Measurements from ENCODE around the gene KHK.
A peak's percentile ranks its signal among the peaks of the same experiment; 100 is the strongest.

KHK gene

GRCh38 chr2:27086724-27087593, at the start of gene KHK:
TSS of gene KHK (plus strand) at chr2:27086772. CDS start at chr2:27087260, 488 bp downstream.
- Histone ChIP-seq H3K4me3 (ENCODE audit: low read depth in 1 of 5, low read length in 5 of 5) (peak within 1 kb of the TSS; percentile 75 to 87 (median 79)), H3K27me3 (ENCODE audit: control insufficient read depth in 5 of 5, insufficient read depth in 4 of 5, low read length in 5 of 5) (no peaks in the 10 kb centered on the region), H3K36me3 (ENCODE audit: control insufficient read depth in 5 of 5, insufficient read depth in 5 of 5, low read length in 5 of 5) (no peaks in the 10 kb centered on the region), H3K9ac (ENCODE audit: low read length in 5 of 5) (peak within 1 kb of the TSS in 4 of 5 donors; percentile 72 to 84 (median 78)), H3K27ac (ENCODE audit: low read depth, low read length) (peak within 1 kb of the TSS; percentile 79), H3K9me3 (ENCODE audit: control insufficient read depth in 5 of 5, low read length in 5 of 5) (no peaks in the 10 kb centered on the region), H3K4me1 (ENCODE audit: control insufficient read depth in 5 of 5, insufficient read depth in 5 of 5, low read length in 5 of 5) (peaks cover 2 to 30% (median 24%) of the 10 kb centered on the region in 5 donors)

DNA sequence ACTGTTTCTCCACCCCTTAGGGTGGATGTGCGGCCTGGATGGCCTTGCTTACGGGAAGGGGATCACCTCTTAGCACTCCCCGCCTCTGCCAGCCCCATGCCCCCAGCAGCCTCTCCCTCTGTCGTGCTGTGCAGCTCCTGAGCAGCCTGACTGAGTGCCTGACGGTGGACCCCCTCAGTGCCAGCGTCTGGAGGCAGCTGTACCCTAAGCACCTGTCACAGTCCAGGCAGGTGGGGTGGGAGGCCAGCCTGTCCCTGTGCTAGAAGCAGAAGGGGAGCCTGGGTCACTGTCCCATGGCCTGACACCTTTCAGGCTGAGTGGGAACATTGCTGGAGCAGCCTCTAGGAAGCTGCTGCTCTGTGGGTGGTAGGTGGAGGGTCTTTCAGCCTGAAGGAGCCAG, 48.6 kb upstream of the KHK start:
- H3K4me1 ChIP-seq (ENCODE audit: control insufficient read depth in 5 of 5, insufficient read depth in 5 of 5, low read length in 5 of 5) = peaks cover 2 to 28% (median 25%) of the 10 kb centered on the region in 5 donors
- H3K9ac ChIP-seq (ENCODE audit: low read length in 5 of 5) = no peak overlapping the region
- H3K27me3 ChIP-seq (ENCODE audit: control insufficient read depth in 5 of 5, insufficient read depth in 4 of 5, low read length in 5 of 5) = no peaks in the 10 kb centered on the region
- no peaks in the 10 kb centered on the region for H3K9me3 ChIP-seq (ENCODE audit: control insufficient read depth in 5 of 5, low read length in 5 of 5)
- no peak overlapping the region for H3K27ac ChIP-seq (ENCODE audit: low read depth, low read length)
- H3K4me3 ChIP-seq (ENCODE audit: low read depth in 1 of 5, low read length in 5 of 5) = no peak overlapping the region
- peaks cover 0 to 72% (median 67%) of the 10 kb centered on the region in 5 donors for H3K36me3 ChIP-seq (ENCODE audit: control insufficient read depth in 5 of 5, insufficient read depth in 5 of 5, low read length in 5 of 5)

DNA sequence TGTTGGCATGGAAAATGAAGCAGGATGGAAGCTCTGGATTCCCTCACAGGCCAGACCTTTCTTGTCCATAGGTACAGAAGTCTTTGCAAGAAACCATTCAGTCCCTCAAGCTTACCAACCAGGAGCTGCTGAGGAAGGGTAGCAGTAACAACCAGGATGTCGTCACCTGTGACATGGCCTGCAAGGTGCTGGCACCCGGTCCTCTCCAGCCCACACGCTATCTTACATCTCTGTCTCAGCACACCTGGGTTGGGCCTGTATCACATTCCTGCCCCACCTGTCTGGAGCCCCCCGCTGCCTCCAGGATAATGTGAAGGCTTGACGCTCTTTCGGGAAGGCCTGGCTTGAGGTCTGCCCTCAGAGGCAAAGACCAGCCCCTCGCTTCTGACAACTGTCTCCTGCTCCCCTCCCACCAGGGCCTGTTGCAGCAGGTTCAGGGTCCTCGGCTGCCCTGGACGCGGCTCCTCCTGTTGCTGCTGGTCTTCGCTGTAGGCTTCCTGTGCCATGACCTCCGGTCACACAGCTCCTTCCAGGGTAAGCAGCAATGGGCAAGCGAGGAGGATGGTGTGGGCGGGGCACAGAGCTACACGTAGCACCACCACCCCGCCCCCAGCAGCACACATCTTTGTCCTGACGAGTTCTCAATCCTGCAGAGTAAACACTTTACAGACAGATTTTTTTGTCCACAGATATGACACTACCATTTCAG, 47.8 kb upstream of the KHK start:
- Histone ChIP-seq H3K36me3 (ENCODE audit: control insufficient read depth in 5 of 5, insufficient read depth in 5 of 5, low read length in 5 of 5) (peaks cover 0 to 72% (median 67%) of the 10 kb centered on the region in 5 donors), H3K4me3 (ENCODE audit: low read depth in 1 of 5, low read length in 5 of 5) (no peak overlapping the region), H3K4me1 (ENCODE audit: control insufficient read depth in 5 of 5, insufficient read depth in 5 of 5, low read length in 5 of 5) (peaks cover 2 to 20% (median 17%) of the 10 kb centered on the region in 5 donors), H3K27me3 (ENCODE audit: control insufficient read depth in 5 of 5, insufficient read depth in 4 of 5, low read length in 5 of 5) (no peaks in the 10 kb centered on the region), H3K27ac (ENCODE audit: low read depth, low read length) (no peak overlapping the region), H3K9ac (ENCODE audit: low read length in 5 of 5) (no peak overlapping the region), H3K9me3 (ENCODE audit: control insufficient read depth in 5 of 5, low read length in 5 of 5) (no peaks in the 10 kb centered on the region)

DNA sequence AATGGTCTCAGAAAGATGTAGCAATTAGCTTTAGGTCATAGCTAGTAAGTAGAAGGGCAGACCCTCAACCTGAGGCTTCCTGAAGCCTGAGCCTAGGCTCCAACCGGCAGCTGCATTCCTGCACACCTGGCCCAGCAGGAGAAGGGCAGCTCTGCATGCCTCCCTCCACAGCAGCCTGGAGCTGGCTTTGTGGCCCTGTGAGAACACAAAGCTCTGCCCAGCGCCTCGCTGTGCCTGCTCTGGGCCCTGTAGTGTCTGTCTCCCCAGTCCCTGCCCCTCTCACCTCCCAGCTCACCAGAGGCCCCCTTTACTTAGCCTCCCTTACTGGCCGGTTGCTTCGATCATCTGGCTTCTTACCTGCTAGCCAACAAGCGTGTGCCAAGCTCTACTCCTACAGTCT, 47.1 kb upstream of the KHK start:
- H3K9ac ChIP-seq (ENCODE audit: low read length in 5 of 5) = no peak overlapping the region
- H3K9me3 ChIP-seq (ENCODE audit: control insufficient read depth in 5 of 5, low read length in 5 of 5) = no peaks in the 10 kb centered on the region
- no peak overlapping the region for H3K27ac ChIP-seq (ENCODE audit: low read depth, low read length)
- H3K4me1 ChIP-seq (ENCODE audit: control insufficient read depth in 5 of 5, insufficient read depth in 5 of 5, low read length in 5 of 5) = peaks cover 0 to 13% (median 11%) of the 10 kb centered on the region in 5 donors
- H3K36me3 ChIP-seq (ENCODE audit: control insufficient read depth in 5 of 5, insufficient read depth in 5 of 5, low read length in 5 of 5) = peaks cover 0 to 72% (median 67%) of the 10 kb centered on the region in 5 donors
- H3K4me3 ChIP-seq (ENCODE audit: low read depth in 1 of 5, low read length in 5 of 5) = no peak overlapping the region
- H3K27me3 ChIP-seq (ENCODE audit: control insufficient read depth in 5 of 5, insufficient read depth in 4 of 5, low read length in 5 of 5) = no peaks in the 10 kb centered on the region

- peaks cover 0 to 9% (median 7%) of the 10 kb centered on the region in 5 donors for H3K4me1 ChIP-seq (ENCODE audit: control insufficient read depth in 5 of 5, insufficient read depth in 5 of 5, low read length in 5 of 5)
- H3K27ac ChIP-seq (ENCODE audit: low read depth, low read length) = no peak overlapping the region
- H3K4me3 ChIP-seq (ENCODE audit: low read depth in 1 of 5, low read length in 5 of 5) = no peak overlapping the region
- H3K36me3 ChIP-seq (ENCODE audit: control insufficient read depth in 5 of 5, insufficient read depth in 5 of 5, low read length in 5 of 5) = peaks cover 0 to 70% (median 67%) of the 10 kb centered on the region in 5 donors
- no peaks in the 10 kb centered on the region for H3K27me3 ChIP-seq (ENCODE audit: control insufficient read depth in 5 of 5, insufficient read depth in 4 of 5, low read length in 5 of 5)
- no peaks in the 10 kb centered on the region for H3K9me3 ChIP-seq (ENCODE audit: control insufficient read depth in 5 of 5, low read length in 5 of 5)
- H3K9ac ChIP-seq (ENCODE audit: low read length in 5 of 5) = no peak overlapping the region
Observed at GRCh38 chr2:27039871-27040270, 46.7 kb upstream of the KHK start.

DNA sequence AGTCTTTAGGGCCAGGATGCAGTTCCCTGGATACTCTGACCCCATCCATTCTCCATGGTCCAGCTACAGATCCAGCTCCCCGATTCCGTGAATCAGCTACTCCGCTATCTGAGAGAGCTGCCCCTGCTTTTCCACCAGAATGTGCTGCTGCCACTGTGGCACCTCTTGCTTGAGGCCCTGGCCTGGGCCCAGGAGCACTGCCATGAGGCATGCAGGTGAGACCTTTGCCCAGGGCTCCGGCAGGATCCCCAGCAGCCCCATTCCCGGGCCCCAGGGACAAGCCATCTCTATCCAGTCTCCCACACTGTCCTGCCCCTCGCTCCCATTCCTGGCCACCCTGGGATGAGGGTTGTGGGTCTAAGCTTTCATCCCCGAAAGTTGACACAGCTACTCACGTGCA, 46.3 kb upstream of the KHK start:
- H3K9ac ChIP-seq (ENCODE audit: low read length in 5 of 5) = no peak overlapping the region
- H3K27me3 ChIP-seq (ENCODE audit: control insufficient read depth in 5 of 5, insufficient read depth in 4 of 5, low read length in 5 of 5) = no peaks in the 10 kb centered on the region
- peaks cover 0 to 5% (median 3%) of the 10 kb centered on the region in 5 donors for H3K4me1 ChIP-seq (ENCODE audit: control insufficient read depth in 5 of 5, insufficient read depth in 5 of 5, low read length in 5 of 5)
- H3K27ac ChIP-seq (ENCODE audit: low read depth, low read length) = no peak overlapping the region
- peaks cover 0 to 65% (median 64%) of the 10 kb centered on the region in 5 donors for H3K36me3 ChIP-seq (ENCODE audit: control insufficient read depth in 5 of 5, insufficient read depth in 5 of 5, low read length in 5 of 5)
- H3K4me3 ChIP-seq (ENCODE audit: low read depth in 1 of 5, low read length in 5 of 5) = no peak overlapping the region
- no peaks in the 10 kb centered on the region for H3K9me3 ChIP-seq (ENCODE audit: control insufficient read depth in 5 of 5, low read length in 5 of 5)

GRCh38 chr2:27041752-27042151, 44.8 kb upstream of the KHK start:
- Histone ChIP-seq H3K4me3 (ENCODE audit: low read depth in 1 of 5, low read length in 5 of 5) (no peak overlapping the region), H3K27me3 (ENCODE audit: control insufficient read depth in 5 of 5, insufficient read depth in 4 of 5, low read length in 5 of 5) (no peaks in the 10 kb centered on the region), H3K4me1 (ENCODE audit: control insufficient read depth in 5 of 5, insufficient read depth in 5 of 5, low read length in 5 of 5) (no peaks in the 10 kb centered on the region), H3K27ac (ENCODE audit: low read depth, low read length) (no peak overlapping the region), H3K36me3 (ENCODE audit: control insufficient read depth in 5 of 5, insufficient read depth in 5 of 5, low read length in 5 of 5) (peaks cover 0 to 51% (median 49%) of the 10 kb centered on the region in 5 donors), H3K9ac (ENCODE audit: low read length in 5 of 5) (no peak overlapping the region), H3K9me3 (ENCODE audit: control insufficient read depth in 5 of 5, low read length in 5 of 5) (no peaks in the 10 kb centered on the region)

GRCh38 chr2:27042159-27042661, 44.4 kb upstream of the KHK start:
- Histone ChIP-seq H3K9ac (ENCODE audit: low read length in 5 of 5) (no peak overlapping the region), H3K27ac (ENCODE audit: low read depth, low read length) (no peak overlapping the region), H3K36me3 (ENCODE audit: control insufficient read depth in 5 of 5, insufficient read depth in 5 of 5, low read length in 5 of 5) (peaks cover 0 to 46% (median 44%) of the 10 kb centered on the region in 5 donors), H3K9me3 (ENCODE audit: control insufficient read depth in 5 of 5, low read length in 5 of 5) (no peaks in the 10 kb centered on the region), H3K4me1 (ENCODE audit: control insufficient read depth in 5 of 5, insufficient read depth in 5 of 5, low read length in 5 of 5) (no peaks in the 10 kb centered on the region), H3K27me3 (ENCODE audit: control insufficient read depth in 5 of 5, insufficient read depth in 4 of 5, low read length in 5 of 5) (no peaks in the 10 kb centered on the region), H3K4me3 (ENCODE audit: low read depth in 1 of 5, low read length in 5 of 5) (no peak overlapping the region)

GRCh38 chr2:27042985-27043634, 43.5 kb upstream of the KHK start:
- H3K9me3 ChIP-seq (ENCODE audit: control insufficient read depth in 5 of 5, low read length in 5 of 5) = no peaks in the 10 kb centered on the region
- no peak overlapping the region for H3K27ac ChIP-seq (ENCODE audit: low read depth, low read length)
- peaks cover 0 to 37% (median 35%) of the 10 kb centered on the region in 5 donors for H3K36me3 ChIP-seq (ENCODE audit: control insufficient read depth in 5 of 5, insufficient read depth in 5 of 5, low read length in 5 of 5)
- no peaks in the 10 kb centered on the region for H3K4me1 ChIP-seq (ENCODE audit: control insufficient read depth in 5 of 5, insufficient read depth in 5 of 5, low read length in 5 of 5)
- no peaks in the 10 kb centered on the region for H3K27me3 ChIP-seq (ENCODE audit: control insufficient read depth in 5 of 5, insufficient read depth in 4 of 5, low read length in 5 of 5)
- no peak overlapping the region for H3K4me3 ChIP-seq (ENCODE audit: low read depth in 1 of 5, low read length in 5 of 5)
- no peak overlapping the region for H3K9ac ChIP-seq (ENCODE audit: low read length in 5 of 5)
